Calu3 (cell line): ENCODE results near the gene SERGEF. TPM values are rescaled to one million over a fixed set of nuclear protein-coding genes. Genes with fewer than 3 reads are reported as not detected.

Source experiments
- BruUV-seq: library from RNA; stranded (reverse); fragments of 400-500 nt; replicated peaks from 2 replicates; lab custom pipeline; 2021; lab: Mats Ljungman, UMichigan
- CTCF ChIA-PET: fragments of 300-600 bp; sonication (Branson Sonifier 250); formaldehyde crosslinking; loops from one replicate; lab custom pipeline; 2022; ENCODE audit warnings: antibody characterized with exemption; lab: Charles Lee
- DNase-seq: peaks from one replicate; pipeline ENCODE4 v3.0.0; 2022
- H3K27ac Mint-ChIP-seq: one replicate; pipeline ENCODE4 v1.8.0; 2022; ENCODE audit warnings: mixed read lengths; ENCODE audit not compliant: unreplicated experiment
- H3K27me3 Mint-ChIP-seq: one replicate; pipeline ENCODE4 v1.8.0; 2022; ENCODE audit warnings: mixed read lengths; ENCODE audit not compliant: unreplicated experiment
- H3K36me3 Mint-ChIP-seq: one replicate; pipeline ENCODE4 v1.8.0; 2022; ENCODE audit warnings: mild to moderate bottlenecking, moderate library complexity, mixed read lengths; ENCODE audit not compliant: insufficient read depth, unreplicated experiment
- H3K4me1 Mint-ChIP-seq: one replicate; pipeline ENCODE4 v1.8.0; 2022; ENCODE audit warnings: mild to moderate bottlenecking, low read depth, mixed read lengths; ENCODE audit not compliant: unreplicated experiment
- H3K4me3 Mint-ChIP-seq: one replicate; pipeline ENCODE4 v1.8.0; 2022; ENCODE audit warnings: mild to moderate bottlenecking, low read depth, moderate library complexity, mixed read lengths; ENCODE audit not compliant: unreplicated experiment
- H3K9me3 Mint-ChIP-seq: one replicate; pipeline ENCODE4 v1.8.0; 2022; ENCODE audit warnings: low read depth, mixed read lengths; ENCODE audit not compliant: unreplicated experiment
- CTCF ChIP-seq: fragments of 200-600 bp; IDR thresholded peaks from one replicate; pipeline ENCODE4 v1.8.0; 2022; ENCODE audit warnings: antibody characterized with exemption; ENCODE audit not compliant: unreplicated experiment
- intact Hi-C: fragments of 100-400 bp; cut with micrococcal nuclease; formaldehyde crosslinking; loops from one replicate; pipeline ENCODE4 v1.10.0; 2022; ENCODE audit not compliant: unreplicated experiment
- total RNA-seq: library from RNA; stranded (reverse); gene quantifications from 2 replicates; pipeline ENCODE4 v1.2.3, GENCODE V29; 2022

The SERGEF gene
- total RNA-seq, 1 experiment from 2014 or later, result 28.1 TPM

- no TSS peak for BruUV-seq
- no peak overlapping the region for H3K27ac Mint-ChIP-seq
- H3K9me3 Mint-ChIP-seq, result no peaks in the 10 kb centered on the region
- no peak for TF ChIP-seq CTCF
- intact Hi-C loops, result no loop called here
- no peak overlapping the region for H3K4me3 Mint-ChIP-seq
- H3K36me3 Mint-ChIP-seq, result peaks cover 5% of the 10 kb centered on the region
- H3K27me3 Mint-ChIP-seq, result peaks cover 71% of the 10 kb centered on the region
- no peaks in the 10 kb centered on the region for H3K4me1 Mint-ChIP-seq
- no peak for DNase-seq
- CTCF ChIA-PET, result interaction anchor here (1.5 kb wide), 1 partner anchor 38 kb away, joined by 7 read pairs; no protein-coding TSS in a partner anchor
Observed at GRCh38 chr11:17769218-17769617, 243.6 kb downstream of the SERGEF start.

GRCh38 chr11:17768547-17768946 is 244.3 kb downstream of the SERGEF start:
- Mint-ChIP-seq H3K27me3 (peaks cover 71% of the 10 kb centered on the region), H3K4me1 (no peaks in the 10 kb centered on the region), H3K36me3 (peaks cover 5% of the 10 kb centered on the region), H3K27ac (no peak overlapping the region), H3K9me3 (no peaks in the 10 kb centered on the region), H3K4me3 (no peak overlapping the region)
- intact Hi-C loops, result no loop called here
- no peak for TF ChIP-seq CTCF
- no TSS peak for BruUV-seq
- no peak for DNase-seq
- CTCF ChIA-PET, result interaction anchor here (1.5 kb wide), 1 partner anchor 38 kb away, joined by 7 read pairs; no protein-coding TSS in a partner anchor

GRCh38 chr11:17767914-17768313 is 244.9 kb downstream of the SERGEF start:
- intact Hi-C loops, result no loop called here
- CTCF ChIA-PET, result interaction anchor here (1.5 kb wide), 1 partner anchor 37 kb away, joined by 7 read pairs; no protein-coding TSS in a partner anchor
- BruUV-seq, result no TSS peak
- TF ChIP-seq CTCF, result no peak
- Mint-ChIP-seq H3K27me3 (peaks cover 66% of the 10 kb centered on the region), H3K9me3 (no peaks in the 10 kb centered on the region), H3K4me3 (no peak overlapping the region), H3K4me1 (no peaks in the 10 kb centered on the region), H3K27ac (no peak overlapping the region), H3K36me3 (peaks cover 5% of the 10 kb centered on the region)
- DNase-seq, result no peak

GRCh38 chr11:17767301-17767885 is 245.5 kb downstream of the SERGEF start:
- peaks cover 5% of the 10 kb centered on the region for H3K36me3 Mint-ChIP-seq
- no peak overlapping the region for H3K27ac Mint-ChIP-seq
- H3K9me3 Mint-ChIP-seq, result no peaks in the 10 kb centered on the region
- CTCF ChIA-PET, result interaction anchor here (0.8 kb wide), 1 partner anchor 211 kb away, joined by 3 read pairs; no protein-coding TSS in a partner anchor
- DNase-seq, result no peak
- peaks cover 62% of the 10 kb centered on the region for H3K27me3 Mint-ChIP-seq
- no peaks in the 10 kb centered on the region for H3K4me1 Mint-ChIP-seq
- no peak overlapping the region for H3K4me3 Mint-ChIP-seq
- TF ChIP-seq CTCF, result no peak
- intact Hi-C loops, result no loop called here
- no TSS peak for BruUV-seq
